HepG2 (cell line): ENCODE data around the gene IRF4.

Experiments
- BRCA1 ChIP-seq: sonication (generic); formaldehyde crosslinking; IDR thresholded peaks from 2 replicates; pipeline ENCODE4 v1.4.0; 2020; ENCODE audit warnings: missing genetic modification reagents
- CBFB ChIP-seq: sonication (generic); formaldehyde crosslinking; IDR thresholded peaks from 2 replicates; pipeline ENCODE4 v1.4.0; 2020; ENCODE audit warnings: missing genetic modification reagents
- CBX5 ChIP-seq: sonication (generic); formaldehyde crosslinking; IDR thresholded peaks from 2 replicates; pipeline ENCODE4 v1.4.0; 2020; ENCODE audit warnings: missing genetic modification reagents, borderline replicate concordance
- CREM ChIP-seq, 2 experiments: sonication (generic) in 1 of 2; formaldehyde crosslinking in 1 of 2; IDR thresholded peaks; 2 replicates each; pipeline versions ENCODE4 v1.4.0 to v1.6.1; 2016 to 2020; ENCODE audit warnings: antibody characterized with exemption in 1 of 2, mild to moderate bottlenecking in 1 of 2, missing genetic modification reagents in 1 of 2
- TAF1 ChIP-seq: sonication (generic); formaldehyde crosslinking; IDR thresholded peaks from 2 replicates; pipeline ENCODE4 v1.4.0; 2020; ENCODE audit warnings: missing genetic modification reagents
- ZNF12 ChIP-seq: sonication (generic); formaldehyde crosslinking; IDR thresholded peaks from 2 replicates; pipeline ENCODE4 v1.5.0; 2020; ENCODE audit warnings: missing genetic modification reagents
- ZNF274 ChIP-seq: sonication (generic); formaldehyde crosslinking; IDR thresholded peaks from 2 replicates; pipeline ENCODE4 v1.5.1; 2020; ENCODE audit warnings: mild to moderate bottlenecking, missing genetic modification reagents
- TF ChIP-seq, protein P1 (sequence below), 2 experiments: IDR thresholded peaks; 2 replicates each; pipeline ENCODE4 v1.6.1; 2011 to 2012; ENCODE audit warnings: low read length in 2 of 2, borderline replicate concordance in 1 of 2, low read depth in 1 of 2, mild to moderate bottlenecking in 1 of 2, moderate library complexity in 1 of 2
- TF ChIP-seq, protein P2 (sequence below), 2 experiments: sonication (generic) in 1 of 2; formaldehyde crosslinking in 1 of 2; IDR thresholded peaks; 2 replicates each; pipeline versions ENCODE4 v1.5.1 to v1.6.1; 2011 to 2020; ENCODE audit warnings: borderline replicate concordance in 1 of 2, low read depth in 1 of 2, low read length in 1 of 2, mild to moderate bottlenecking in 1 of 2, missing genetic modification reagents in 1 of 2, moderate library complexity in 1 of 2
- TF ChIP-seq, protein P3 (sequence below): IDR thresholded peaks from 2 replicates; pipeline ENCODE4 v1.6.1; 2012; ENCODE audit warnings: inconsistent platforms
- TF ChIP-seq, protein P4 (sequence below): sonication (generic); formaldehyde crosslinking; IDR thresholded peaks from 2 replicates; pipeline ENCODE4 v1.5.0; 2020; ENCODE audit warnings: mild to moderate bottlenecking, missing genetic modification reagents, moderate library complexity

DNA sequence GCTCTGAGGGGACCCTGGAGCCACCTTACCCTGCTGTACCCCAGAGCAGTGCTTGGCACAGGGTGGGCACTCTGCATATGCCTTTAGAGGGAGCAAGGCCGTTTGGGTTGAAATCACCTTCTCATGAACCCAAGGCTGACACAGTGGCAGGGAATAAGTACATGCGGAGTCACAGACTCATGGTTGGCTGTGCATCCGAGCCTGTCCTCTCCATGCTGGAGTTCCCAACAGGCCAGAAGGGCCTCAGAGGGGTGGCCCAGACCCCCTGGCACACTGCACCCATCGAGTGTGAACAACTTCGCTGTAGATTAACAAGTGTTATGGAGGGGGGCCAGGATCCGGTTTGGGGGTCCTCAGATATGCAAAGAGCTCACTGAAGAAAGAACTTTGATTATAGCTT, 21.0 kb upstream of the IRF4 start:
- TF ChIP-seq CBFB (CRISPR knock-in tag): no peak
- no peak for TF ChIP-seq TAF1 (CRISPR knock-in tag)
- no peak for TF ChIP-seq CBX5 (CRISPR knock-in tag)
- TF ChIP-seq ZNF274 (CRISPR knock-in tag): no peak
- TF ChIP-seq, protein P1, sequence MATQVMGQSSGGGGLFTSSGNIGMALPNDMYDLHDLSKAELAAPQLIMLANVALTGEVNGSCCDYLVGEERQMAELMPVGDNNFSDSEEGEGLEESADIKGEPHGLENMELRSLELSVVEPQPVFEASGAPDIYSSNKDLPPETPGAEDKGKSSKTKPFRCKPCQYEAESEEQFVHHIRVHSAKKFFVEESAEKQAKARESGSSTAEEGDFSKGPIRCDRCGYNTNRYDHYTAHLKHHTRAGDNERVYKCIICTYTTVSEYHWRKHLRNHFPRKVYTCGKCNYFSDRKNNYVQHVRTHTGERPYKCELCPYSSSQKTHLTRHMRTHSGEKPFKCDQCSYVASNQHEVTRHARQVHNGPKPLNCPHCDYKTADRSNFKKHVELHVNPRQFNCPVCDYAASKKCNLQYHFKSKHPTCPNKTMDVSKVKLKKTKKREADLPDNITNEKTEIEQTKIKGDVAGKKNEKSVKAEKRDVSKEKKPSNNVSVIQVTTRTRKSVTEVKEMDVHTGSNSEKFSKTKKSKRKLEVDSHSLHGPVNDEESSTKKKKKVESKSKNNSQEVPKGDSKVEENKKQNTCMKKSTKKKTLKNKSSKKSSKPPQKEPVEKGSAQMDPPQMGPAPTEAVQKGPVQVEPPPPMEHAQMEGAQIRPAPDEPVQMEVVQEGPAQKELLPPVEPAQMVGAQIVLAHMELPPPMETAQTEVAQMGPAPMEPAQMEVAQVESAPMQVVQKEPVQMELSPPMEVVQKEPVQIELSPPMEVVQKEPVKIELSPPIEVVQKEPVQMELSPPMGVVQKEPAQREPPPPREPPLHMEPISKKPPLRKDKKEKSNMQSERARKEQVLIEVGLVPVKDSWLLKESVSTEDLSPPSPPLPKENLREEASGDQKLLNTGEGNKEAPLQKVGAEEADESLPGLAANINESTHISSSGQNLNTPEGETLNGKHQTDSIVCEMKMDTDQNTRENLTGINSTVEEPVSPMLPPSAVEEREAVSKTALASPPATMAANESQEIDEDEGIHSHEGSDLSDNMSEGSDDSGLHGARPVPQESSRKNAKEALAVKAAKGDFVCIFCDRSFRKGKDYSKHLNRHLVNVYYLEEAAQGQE (IDR thresholded peaks at IDR 0.05; ENCODE audit: borderline replicate concordance in 1 of 2, low read depth in 1 of 2, low read length in 2 of 2): no peak
- TF ChIP-seq ZNF12 (CRISPR knock-in tag): no peak
- TF ChIP-seq, protein P2, sequence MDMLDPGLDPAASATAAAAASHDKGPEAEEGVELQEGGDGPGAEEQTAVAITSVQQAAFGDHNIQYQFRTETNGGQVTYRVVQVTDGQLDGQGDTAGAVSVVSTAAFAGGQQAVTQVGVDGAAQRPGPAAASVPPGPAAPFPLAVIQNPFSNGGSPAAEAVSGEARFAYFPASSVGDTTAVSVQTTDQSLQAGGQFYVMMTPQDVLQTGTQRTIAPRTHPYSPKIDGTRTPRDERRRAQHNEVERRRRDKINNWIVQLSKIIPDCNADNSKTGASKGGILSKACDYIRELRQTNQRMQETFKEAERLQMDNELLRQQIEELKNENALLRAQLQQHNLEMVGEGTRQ (IDR thresholded peaks at IDR 0.05; ENCODE audit: low read depth, low read length): no peak
- TF ChIP-seq, protein P2 (CRISPR knock-in tag; IDR thresholded peaks at IDR 0.05; ENCODE audit: borderline replicate concordance): no peak
- TF ChIP-seq, protein P3, sequence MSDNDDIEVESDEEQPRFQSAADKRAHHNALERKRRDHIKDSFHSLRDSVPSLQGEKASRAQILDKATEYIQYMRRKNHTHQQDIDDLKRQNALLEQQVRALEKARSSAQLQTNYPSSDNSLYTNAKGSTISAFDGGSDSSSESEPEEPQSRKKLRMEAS: no peak
- no peak for TF ChIP-seq CREM (IDR thresholded peaks at IDR 0.05)
- no peak for TF ChIP-seq CREM (CRISPR knock-in tag; IDR thresholded peaks at IDR 0.05)
- TF ChIP-seq BRCA1 (CRISPR knock-in tag): no peak
- TF ChIP-seq, protein P4, sequence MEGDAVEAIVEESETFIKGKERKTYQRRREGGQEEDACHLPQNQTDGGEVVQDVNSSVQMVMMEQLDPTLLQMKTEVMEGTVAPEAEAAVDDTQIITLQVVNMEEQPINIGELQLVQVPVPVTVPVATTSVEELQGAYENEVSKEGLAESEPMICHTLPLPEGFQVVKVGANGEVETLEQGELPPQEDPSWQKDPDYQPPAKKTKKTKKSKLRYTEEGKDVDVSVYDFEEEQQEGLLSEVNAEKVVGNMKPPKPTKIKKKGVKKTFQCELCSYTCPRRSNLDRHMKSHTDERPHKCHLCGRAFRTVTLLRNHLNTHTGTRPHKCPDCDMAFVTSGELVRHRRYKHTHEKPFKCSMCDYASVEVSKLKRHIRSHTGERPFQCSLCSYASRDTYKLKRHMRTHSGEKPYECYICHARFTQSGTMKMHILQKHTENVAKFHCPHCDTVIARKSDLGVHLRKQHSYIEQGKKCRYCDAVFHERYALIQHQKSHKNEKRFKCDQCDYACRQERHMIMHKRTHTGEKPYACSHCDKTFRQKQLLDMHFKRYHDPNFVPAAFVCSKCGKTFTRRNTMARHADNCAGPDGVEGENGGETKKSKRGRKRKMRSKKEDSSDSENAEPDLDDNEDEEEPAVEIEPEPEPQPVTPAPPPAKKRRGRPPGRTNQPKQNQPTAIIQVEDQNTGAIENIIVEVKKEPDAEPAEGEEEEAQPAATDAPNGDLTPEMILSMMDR: no peak
